ENCODE data around the gene LTBP2. TPM values are rescaled to one million over a fixed set of nuclear protein-coding genes. Genes with fewer than 3 reads are reported as not detected.
A peak's percentile ranks its signal among the peaks of the same experiment; 100 is the strongest.

LTBP2 gene
- total and polyA plus RNA-seq, 2 donors = 6.8 to 26.7 TPM

- H3K36me3 ChIP-seq (ENCODE audit: insufficient read depth) = no peaks in the 10 kb centered on the region
- H3K4me1 ChIP-seq (ENCODE audit: insufficient read depth) = no peaks in the 10 kb centered on the region
- WGBS = 64% methylated on average over 8 of the region's 8 CpGs
- no peak for DNase-seq (ENCODE audit: extremely low spot score)
- no peak overlapping the region for H3K27ac ChIP-seq (ENCODE audit: low read depth)
- no peak overlapping the region for H3K4me3 ChIP-seq (ENCODE audit: low read depth, low read length)
Measured at GRCh38 chr14:74599946-74600345, 12.1 kb downstream of the LTBP2 start.

GRCh38 chr14:74599321-74599761 lies 12.7 kb downstream of the LTBP2 start:
- H3K36me3 ChIP-seq (ENCODE audit: insufficient read depth) = no peaks in the 10 kb centered on the region

GRCh38 chr14:74596741-74597450 lies 15.1 kb downstream of the LTBP2 start:
- 65% methylated on average over 12 of the region's 12 CpGs for WGBS
- Histone ChIP-seq H3K4me1 (ENCODE audit: insufficient read depth) (no peaks in the 10 kb centered on the region), H3K4me3 (ENCODE audit: low read depth, low read length) (no peak overlapping the region), H3K27ac (ENCODE audit: low read depth) (no peak overlapping the region), H3K36me3 (ENCODE audit: insufficient read depth) (no peaks in the 10 kb centered on the region)
- no peak for DNase-seq (ENCODE audit: extremely low spot score)

More at GRCh38 chr14:74599321-74599761, 12.7 kb downstream of the LTBP2 start:
- 22% methylated on average over 9 of the region's 9 CpGs for WGBS
- peak overlapping the region; percentile 54 for H3K27ac ChIP-seq (ENCODE audit: low read depth)
- DNase-seq (ENCODE audit: extremely low spot score) = peak; percentile 39
- H3K4me1 ChIP-seq (ENCODE audit: insufficient read depth) = no peaks in the 10 kb centered on the region
- no peak overlapping the region for H3K4me3 ChIP-seq (ENCODE audit: low read depth, low read length)

DNA sequence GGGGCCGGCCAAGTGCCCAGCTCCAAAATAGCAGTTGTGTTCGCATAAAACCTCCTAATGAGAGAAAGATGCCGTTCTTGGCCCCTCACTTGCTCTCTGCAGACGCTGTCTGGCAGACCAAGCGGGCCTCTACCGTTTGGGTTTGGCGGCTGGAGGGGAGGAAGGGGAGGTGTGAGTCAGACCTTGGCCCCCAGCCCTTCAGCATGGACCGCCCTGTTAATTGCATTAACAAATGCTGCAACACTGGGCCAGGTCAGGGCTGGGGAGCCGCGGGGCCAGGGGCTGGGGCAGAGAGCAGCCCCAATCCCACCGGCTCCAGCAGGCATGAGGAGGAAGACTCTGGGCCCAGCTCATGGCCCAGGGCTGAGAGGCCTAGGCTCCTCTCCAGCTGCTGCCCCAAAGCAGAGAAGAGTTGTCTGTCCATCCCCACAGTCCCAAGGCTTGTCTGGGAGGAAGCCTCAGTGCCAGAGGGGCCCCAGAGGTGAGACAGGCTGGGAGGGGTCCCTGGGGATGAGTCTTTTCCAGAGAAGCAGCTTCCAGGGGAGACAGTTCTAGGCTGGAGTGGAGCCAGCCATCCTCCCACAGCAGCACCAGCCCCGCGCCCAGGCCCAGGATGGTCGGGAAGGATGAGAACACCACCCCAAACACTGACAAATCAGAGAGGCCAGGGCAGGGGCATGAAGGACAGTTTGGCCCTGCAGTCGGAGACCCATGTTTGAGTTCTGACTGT lies 16.9 kb downstream of the LTBP2 start:
- WGBS = 46% methylated on average over 15 of the region's 15 CpGs
- no peak for DNase-seq (ENCODE audit: extremely low spot score)

GRCh38 chr14:74594606-74595005 lies 17.4 kb downstream of the LTBP2 start:
- Histone ChIP-seq H3K27ac (ENCODE audit: low read depth) (peak overlapping the region; percentile 75), H3K4me1 (ENCODE audit: insufficient read depth) (no peaks in the 10 kb centered on the region), H3K4me3 (ENCODE audit: low read depth, low read length) (no peak overlapping the region), H3K36me3 (ENCODE audit: insufficient read depth) (no peaks in the 10 kb centered on the region)
- DNase-seq (ENCODE audit: extremely low spot score) = no peak
- 41% methylated on average over 5 of the region's 5 CpGs for WGBS

More for the DNA sequence above, 16.9 kb downstream of the LTBP2 start:
- H3K27ac ChIP-seq (ENCODE audit: low read depth) = peak overlapping the region; percentile 64
- H3K4me1 ChIP-seq (ENCODE audit: insufficient read depth) = no peaks in the 10 kb centered on the region
- no peak overlapping the region for H3K4me3 ChIP-seq (ENCODE audit: low read depth, low read length)
- H3K36me3 ChIP-seq (ENCODE audit: insufficient read depth) = no peaks in the 10 kb centered on the region

DNA sequence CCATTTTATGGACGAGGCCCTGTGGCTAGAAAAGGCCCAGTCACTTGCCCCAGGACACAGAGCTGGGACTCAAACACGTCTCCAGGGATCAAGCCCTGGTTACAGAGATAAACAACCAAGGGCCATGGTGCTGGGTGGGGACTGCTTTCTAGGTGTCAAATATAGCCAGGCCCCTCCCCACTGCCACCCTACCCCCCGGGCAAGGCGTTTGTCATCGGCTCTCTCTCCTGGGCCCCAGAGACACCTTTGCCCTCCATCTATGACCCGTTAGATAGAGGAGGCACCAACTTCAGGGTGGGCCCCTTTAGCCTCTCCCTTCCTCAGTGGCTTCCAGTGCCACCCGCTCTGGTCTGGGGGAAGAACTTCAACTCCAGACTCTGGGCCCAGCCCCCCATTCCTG lies 18.0 kb downstream of the LTBP2 start:
- Histone ChIP-seq H3K4me1 (ENCODE audit: insufficient read depth) (no peaks in the 10 kb centered on the region), H3K36me3 (ENCODE audit: insufficient read depth) (no peaks in the 10 kb centered on the region), H3K27ac (ENCODE audit: low read depth) (no peak overlapping the region), H3K4me3 (ENCODE audit: low read depth, low read length) (no peak overlapping the region)
- DNase-seq (ENCODE audit: extremely low spot score) = no peak
- WGBS = 82% methylated on average over 7 of the region's 7 CpGs

- H3K4me1 ChIP-seq (ENCODE audit: insufficient read depth) = no peaks in the 10 kb centered on the region
- 74% methylated on average over 10 of the region's 10 CpGs for WGBS
Measured at GRCh38 chr14:74593241-74593953, 18.6 kb downstream of the LTBP2 start.

DNA sequence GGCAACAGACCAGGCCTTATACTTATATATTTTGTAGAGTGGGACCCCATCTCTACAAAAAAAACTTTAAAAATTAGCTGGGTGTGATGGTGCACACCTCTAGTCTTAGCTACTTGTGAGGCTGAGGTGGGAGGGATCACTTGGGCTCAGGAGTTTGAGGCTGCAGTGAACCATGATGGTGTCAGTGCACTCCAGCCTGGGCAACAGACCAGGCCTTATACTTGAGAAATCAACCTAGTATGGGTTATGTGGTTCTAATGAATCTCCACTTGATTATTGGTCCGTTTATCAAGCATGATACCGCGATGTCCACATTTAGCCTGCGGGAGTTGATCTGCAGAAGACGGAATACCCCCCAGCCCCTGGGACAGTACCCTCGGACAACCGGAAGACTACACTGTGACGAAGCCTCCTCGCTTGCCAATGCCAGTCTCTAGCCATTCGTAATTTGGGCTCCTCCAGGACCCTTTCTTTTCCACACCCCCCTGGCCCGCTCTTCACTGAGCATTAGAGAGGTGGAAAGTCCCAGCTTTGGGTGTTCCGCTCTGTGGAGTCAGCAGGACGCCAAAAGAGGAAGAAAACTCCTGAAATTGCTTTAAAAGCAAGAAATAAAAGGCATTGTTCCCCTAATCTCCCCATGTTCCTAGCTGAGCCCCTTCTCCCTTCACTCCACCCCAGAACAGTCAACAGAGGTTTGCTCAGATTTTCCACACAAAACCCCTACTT lies 19.4 kb downstream of the LTBP2 start:
- Histone ChIP-seq H3K4me1 (ENCODE audit: insufficient read depth) (no peaks in the 10 kb centered on the region), H3K36me3 (ENCODE audit: insufficient read depth) (no peaks in the 10 kb centered on the region), H3K4me3 (ENCODE audit: low read depth, low read length) (no peak overlapping the region), H3K27ac (ENCODE audit: low read depth) (no peak overlapping the region)
- no peak for DNase-seq (ENCODE audit: extremely low spot score)
- WGBS = 96% methylated on average over 13 of the region's 13 CpGs

More at GRCh38 chr14:74593241-74593953, 18.6 kb downstream of the LTBP2 start:
- peak overlapping the region; percentile 60 for H3K27ac ChIP-seq (ENCODE audit: low read depth)
- no peak overlapping the region for H3K4me3 ChIP-seq (ENCODE audit: low read depth, low read length)
- DNase-seq (ENCODE audit: extremely low spot score) = no peak
- H3K36me3 ChIP-seq (ENCODE audit: insufficient read depth) = no peaks in the 10 kb centered on the region

DNA sequence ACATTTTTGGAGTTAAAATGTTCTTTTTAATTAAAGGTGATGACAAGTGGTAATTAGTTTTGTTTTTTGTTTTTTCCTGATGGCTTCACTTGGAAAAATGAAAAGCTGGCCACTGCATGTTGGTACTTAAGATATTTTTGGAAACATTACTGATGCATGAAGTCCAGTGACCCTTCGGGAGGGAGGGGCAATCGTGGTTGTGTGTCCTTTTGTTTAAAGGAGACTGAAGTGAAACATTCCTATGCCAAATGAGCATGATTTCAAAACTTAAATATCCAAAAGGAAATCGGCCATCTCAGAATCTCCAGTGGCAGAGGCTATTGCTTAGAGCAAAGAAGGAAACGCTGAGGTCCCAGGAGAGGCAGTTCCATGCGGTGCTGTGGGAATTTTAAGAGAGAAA lies 20.1 kb downstream of the LTBP2 start:
- DNase-seq (ENCODE audit: extremely low spot score) = no peak
- 60% methylated on average over 5 of the region's 5 CpGs for WGBS
- Histone ChIP-seq H3K4me3 (ENCODE audit: low read depth, low read length) (no peak overlapping the region), H3K36me3 (ENCODE audit: insufficient read depth) (no peaks in the 10 kb centered on the region), H3K27ac (ENCODE audit: low read depth) (no peak overlapping the region), H3K4me1 (ENCODE audit: insufficient read depth) (no peaks in the 10 kb centered on the region)

DNA sequence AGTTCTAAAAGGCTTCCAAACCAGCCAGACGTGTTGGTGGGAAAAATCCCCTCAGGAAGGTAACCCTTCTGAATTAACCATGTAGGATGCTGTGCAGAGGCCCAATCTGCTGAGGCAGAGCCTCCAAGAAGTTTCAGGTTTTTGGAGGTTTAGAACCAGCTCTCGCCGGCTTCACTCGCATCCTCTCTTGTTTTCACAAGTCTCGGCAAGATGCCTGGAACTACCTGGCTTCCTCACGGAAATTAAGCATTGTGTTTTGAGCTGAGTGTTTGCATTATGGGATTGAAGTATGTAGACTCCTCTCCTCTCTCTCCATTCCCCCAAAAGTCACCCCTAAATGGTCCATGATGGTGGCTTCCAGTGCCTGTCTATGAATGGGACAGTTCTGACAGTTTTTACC lies 20.6 kb downstream of the LTBP2 start:
- Histone ChIP-seq H3K4me3 (ENCODE audit: low read depth, low read length) (no peak overlapping the region), H3K36me3 (ENCODE audit: insufficient read depth) (no peaks in the 10 kb centered on the region), H3K27ac (ENCODE audit: low read depth) (no peak overlapping the region), H3K4me1 (ENCODE audit: insufficient read depth) (no peaks in the 10 kb centered on the region)
- DNase-seq (ENCODE audit: extremely low spot score) = no peak
- 81% methylated on average over 6 of the region's 6 CpGs for WGBS

GRCh38 chr14:74589291-74589879 lies 22.7 kb downstream of the LTBP2 start:
- H3K4me3 ChIP-seq (ENCODE audit: low read depth, low read length) = no peak overlapping the region
- no peak for DNase-seq (ENCODE audit: extremely low spot score)
- no peak overlapping the region for H3K27ac ChIP-seq (ENCODE audit: low read depth)
- H3K36me3 ChIP-seq (ENCODE audit: insufficient read depth) = no peaks in the 10 kb centered on the region
- 85% methylated on average over 5 of the region's 5 CpGs for WGBS
- no peaks in the 10 kb centered on the region for H3K4me1 ChIP-seq (ENCODE audit: insufficient read depth)

DNA sequence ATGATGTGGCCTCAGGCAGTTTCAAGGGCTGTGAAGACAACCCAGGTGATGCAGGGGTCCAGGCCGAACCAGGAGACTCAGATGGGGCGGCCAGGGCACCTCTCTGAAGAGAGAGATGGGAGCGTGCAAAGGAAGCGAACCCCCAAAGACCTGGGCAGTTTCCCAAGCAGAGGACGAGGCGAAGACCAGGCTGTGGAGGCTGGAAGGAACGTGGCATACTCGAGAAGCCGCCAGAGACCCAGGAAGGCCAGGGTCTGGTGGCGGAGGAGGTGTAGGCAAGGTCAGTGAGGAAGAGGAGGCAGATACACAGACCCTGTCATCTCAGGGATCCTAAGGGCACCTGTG lies 24.7 kb downstream of the LTBP2 start:
- 95% methylated on average over 10 of the region's 10 CpGs for WGBS
- no peaks in the 10 kb centered on the region for H3K4me1 ChIP-seq (ENCODE audit: insufficient read depth)

More for the DNA sequence above, 24.7 kb downstream of the LTBP2 start:
- no peak overlapping the region for H3K4me3 ChIP-seq (ENCODE audit: low read depth, low read length)
- H3K27ac ChIP-seq (ENCODE audit: low read depth) = no peak overlapping the region
- H3K36me3 ChIP-seq (ENCODE audit: insufficient read depth) = no peaks in the 10 kb centered on the region
- no peak for DNase-seq (ENCODE audit: extremely low spot score)

Measured in urinary bladder (tissue), 4 donors.